ENCODE results near the gene HENMT1.
A peak's percentile ranks its signal among the peaks of the same experiment; 100 is the strongest.
"Not testable (repeated sequence)": the region's sequence is repeated elsewhere in the genome, so short reads cannot be mapped to it uniquely, and the experiment has no call there.

HENMT1 gene

GRCh38 chr1:108670131-108670773 lies 9.4 kb upstream of the HENMT1 start:
- DNase-seq: no peak

DNA sequence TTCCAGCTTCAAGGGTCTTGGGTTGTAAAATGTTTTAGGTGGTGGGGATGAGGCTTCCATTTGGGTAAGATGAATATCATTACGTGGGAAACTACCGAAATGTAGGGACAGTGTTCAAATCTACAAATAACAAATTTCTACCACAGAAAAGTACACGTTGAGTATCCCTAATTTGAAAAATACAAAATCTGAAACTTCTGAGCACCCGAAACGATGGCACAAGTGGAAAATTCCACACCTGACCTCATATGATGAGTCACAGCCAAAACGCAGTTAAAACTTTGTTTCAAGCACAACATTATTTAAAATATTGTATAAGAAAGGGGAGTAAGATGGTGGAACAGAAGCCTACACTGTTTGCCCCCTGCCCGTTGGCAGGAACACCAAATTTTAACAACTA lies 8.8 kb upstream of the HENMT1 start:
- DNase-seq: no peak

DNA sequence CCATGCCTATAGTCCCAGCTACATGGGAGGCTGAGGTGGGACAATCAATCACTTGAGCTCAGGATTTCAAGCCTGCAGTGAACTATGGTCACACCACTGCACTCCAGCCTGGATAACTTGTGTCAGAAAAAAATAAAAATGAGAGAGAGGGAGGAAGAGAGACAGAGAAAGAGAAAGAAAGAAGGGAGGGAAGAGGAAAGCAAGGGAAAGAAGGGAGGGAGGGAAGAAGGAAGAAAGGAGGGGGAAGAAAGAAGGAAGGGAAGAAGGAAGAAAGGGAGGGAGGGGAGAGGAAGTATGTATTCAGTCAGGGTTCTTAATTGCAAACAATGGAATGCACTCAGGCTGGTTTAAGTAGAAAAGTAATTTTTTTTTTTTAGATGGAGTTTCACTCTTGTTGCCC lies 7.9 kb upstream of the HENMT1 start:
- DNase-seq: no peak

DNA sequence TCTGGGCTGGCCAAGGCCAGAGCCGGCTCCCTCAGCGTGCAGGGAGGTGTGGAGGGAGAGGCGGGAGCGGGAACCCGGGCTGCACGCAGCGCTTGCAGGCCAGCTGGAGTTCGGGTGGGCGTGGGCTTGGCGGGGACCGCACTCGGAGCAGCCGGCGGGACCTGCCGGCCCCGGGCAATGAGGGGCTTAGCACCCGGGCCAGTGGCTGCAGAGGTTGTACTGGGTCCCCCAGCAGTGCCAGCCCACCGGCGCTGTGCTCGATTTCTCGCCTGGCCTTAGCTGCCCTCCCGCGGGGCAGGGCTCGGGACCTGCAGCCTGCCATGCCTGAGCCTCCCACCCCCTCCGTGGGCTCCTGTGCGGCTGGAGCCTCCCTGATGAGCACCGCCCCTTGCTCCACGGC lies 6.5 kb upstream of the HENMT1 start:
- DNase-seq: not testable (repeated sequence)

DNA sequence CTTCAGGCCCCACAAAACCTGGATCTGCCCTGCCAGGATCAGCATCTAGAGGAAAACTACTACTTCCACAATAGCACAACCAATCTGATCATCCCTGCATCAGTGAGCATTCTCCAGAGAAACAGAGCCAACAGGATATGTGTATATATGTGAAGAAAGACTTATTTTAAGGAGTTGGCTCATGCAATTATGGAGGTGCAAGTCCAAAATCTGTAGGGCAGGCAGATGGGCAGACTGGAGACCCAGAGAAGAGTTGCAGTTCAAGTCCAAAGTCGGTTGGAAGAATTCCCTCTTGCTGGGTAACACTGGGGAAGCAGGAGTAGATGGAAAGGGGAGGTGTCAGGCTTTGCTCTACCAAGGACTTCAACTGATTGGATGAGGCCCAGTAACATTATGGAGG lies 4.9 kb upstream of the HENMT1 start:
- DNase-seq: no peak

DNA sequence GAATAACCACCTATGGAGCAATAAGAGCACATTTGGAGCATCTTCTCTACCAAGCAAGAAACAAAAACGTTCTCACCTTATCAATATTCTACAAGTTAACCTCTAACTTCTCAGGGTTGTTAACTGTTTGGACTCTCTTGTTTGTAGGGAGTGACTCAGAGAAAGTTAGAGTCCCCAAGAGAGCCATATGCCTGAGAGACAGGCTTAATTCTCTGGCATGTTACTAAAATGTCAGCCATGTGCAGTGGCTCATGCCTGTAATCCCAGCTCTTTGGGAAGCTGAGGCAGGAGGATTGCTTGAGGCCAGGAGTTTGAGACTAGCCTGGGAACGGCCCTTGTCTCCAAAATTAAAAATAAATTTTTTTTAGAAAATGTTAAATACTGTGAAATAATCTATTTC lies 4.2 kb upstream of the HENMT1 start:
- no peak for DNase-seq

- DNase-seq: no peak
These were observed 3.6 kb upstream of the HENMT1 start for GRCh38 chr1:108664481-108664880.

- DNase-seq: no peak
These were observed 2.2 kb upstream of the HENMT1 start for GRCh38 chr1:108663074-108663473.

DNA sequence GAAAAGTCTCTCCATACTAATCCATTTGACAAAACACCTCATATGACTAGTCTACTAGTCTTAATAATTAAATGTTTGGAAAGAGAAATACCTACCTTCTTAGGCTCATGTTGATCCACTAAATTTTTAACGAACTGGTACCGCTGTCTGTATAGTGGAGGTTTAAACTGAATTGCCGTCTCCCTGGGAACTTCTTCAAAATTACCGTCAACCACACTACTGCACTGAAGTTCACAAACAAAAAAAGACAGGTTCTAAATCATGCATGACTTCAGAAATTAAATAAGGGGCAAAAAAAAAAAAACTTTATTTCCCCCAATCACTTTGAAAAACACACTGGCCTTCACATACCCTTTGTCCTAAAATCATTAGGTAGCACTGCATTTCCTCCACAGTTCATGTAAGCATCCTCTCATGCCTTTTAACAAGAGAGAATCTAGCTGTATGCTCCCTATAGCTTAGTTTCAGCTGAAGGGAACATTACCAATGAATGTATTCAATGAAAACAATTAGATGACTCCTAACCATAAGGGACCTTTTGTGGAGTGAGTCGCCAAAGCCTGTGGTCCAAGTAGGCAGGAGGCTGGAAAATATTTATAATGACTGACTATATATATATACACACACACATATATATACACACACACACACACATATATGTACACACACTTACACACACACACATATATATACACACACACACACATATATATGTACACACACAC lies 3.4 kb downstream of the HENMT1 start:
- no peak for DNase-seq

DNA sequence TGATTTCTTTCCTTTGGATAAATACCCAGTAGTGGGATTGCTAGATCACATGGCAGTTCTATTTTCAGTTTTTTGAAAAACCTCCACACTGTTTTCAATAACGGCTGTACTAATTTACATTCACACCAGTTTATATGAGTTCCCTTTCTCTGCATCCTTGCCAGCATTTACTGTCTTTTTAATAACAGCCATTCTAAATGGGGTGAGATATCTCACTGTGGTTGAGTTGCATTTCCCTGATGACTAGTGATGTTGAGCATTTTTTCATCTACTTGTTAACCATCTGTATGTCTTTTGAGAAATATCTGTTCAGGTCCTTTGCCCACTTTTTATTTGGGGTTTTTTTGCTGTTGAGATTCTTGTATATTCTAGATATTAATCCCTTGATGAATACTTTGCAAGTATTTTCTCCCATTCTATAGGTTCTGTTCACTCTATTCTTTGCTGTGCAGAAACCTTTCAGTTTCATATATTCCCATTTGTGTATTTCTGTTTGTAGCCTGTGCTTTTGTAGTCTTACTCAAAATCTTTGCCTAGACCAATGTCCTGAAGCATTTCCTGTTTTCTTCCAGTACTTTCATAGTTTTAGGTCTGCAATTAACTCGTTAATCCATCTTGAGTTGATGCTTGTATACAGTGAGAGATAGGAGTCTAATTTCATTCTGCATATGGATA lies 7.3 kb downstream of the HENMT1 start:
- no peak for DNase-seq

DNA sequence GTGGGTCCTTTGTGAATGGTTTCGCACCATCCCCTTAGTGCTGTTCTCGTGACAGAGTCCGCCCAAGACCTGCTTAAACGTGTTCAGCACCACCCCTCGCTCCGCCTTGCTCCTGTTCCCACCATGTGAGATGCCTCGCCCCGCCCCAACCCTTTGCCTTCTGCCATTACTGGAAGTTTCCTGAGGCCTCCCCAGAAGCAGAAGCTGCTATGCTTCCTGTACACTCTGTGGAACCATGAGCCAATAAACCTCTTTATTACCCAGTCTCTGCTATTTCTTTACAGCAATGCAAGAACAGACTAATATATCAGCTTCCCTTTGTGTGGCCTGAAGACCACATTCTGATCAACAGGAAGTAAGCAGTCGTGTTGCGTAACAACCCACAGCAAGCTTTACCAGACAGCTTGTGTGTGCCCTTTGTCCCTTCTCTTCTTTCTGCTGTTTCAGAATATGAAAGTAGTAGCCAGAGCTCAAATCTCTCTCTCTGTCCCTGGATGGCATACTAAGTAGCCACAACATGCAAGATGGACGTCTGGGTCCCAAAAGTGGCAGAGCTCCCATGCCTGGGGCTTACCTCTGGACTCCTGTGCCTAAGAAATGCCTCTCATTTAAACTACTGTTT lies 14.1 kb downstream of the HENMT1 start:
- peak; percentile 35 for DNase-seq

DNA sequence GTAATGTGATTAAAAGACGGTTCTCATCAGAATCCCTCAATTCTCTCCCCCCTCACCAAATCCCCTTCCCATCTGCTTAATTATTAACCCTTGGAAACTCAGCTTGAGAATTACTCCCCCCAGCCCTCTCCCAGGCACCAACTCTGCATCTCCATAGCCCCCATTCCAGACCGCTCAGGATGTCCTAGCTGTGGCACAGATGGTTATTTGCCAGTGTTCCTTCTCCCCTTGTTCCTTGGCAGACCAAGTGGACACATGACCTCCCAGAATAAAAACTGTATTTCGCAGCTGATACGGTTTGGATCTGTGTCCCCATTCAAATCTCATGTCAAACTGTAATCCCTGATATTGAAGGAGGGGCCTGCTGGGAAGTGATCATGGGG lies 14.6 kb downstream of the HENMT1 start:
- no peak for DNase-seq

DNA sequence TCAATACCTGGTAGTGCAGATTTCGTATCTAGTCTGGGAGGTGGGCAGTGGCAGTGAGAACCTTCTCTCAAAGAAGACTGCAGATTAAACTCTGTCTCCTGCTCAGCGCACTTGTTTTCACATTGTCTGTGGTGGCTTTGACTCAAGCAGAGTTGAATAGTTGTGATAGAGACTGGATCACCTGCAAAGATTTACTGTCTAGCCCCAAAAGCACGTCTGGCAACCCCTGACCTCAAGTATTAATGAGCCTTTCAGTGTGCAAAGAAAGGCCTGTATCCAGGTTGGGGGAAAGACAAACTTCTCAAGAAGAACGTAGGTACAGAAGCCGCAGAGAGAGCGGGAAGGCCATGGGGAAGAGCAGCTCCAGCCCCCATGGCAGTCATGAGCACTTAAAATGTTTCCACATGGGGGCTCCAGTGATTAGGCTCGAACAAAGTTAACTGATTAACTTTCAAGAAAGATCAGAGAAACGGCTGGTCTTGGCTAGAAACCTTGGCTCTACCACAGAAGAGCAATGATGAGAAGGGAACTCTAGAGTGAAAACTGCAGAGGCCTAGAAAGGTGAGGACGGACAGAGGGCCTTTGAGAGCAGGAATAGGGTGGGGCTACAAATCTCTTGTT lies 15.2 kb downstream of the HENMT1 start:
- no peak for DNase-seq

GRCh38 chr1:108644984-108645383 lies 15.9 kb downstream of the HENMT1 start:
- DNase-seq: no peak

DNA sequence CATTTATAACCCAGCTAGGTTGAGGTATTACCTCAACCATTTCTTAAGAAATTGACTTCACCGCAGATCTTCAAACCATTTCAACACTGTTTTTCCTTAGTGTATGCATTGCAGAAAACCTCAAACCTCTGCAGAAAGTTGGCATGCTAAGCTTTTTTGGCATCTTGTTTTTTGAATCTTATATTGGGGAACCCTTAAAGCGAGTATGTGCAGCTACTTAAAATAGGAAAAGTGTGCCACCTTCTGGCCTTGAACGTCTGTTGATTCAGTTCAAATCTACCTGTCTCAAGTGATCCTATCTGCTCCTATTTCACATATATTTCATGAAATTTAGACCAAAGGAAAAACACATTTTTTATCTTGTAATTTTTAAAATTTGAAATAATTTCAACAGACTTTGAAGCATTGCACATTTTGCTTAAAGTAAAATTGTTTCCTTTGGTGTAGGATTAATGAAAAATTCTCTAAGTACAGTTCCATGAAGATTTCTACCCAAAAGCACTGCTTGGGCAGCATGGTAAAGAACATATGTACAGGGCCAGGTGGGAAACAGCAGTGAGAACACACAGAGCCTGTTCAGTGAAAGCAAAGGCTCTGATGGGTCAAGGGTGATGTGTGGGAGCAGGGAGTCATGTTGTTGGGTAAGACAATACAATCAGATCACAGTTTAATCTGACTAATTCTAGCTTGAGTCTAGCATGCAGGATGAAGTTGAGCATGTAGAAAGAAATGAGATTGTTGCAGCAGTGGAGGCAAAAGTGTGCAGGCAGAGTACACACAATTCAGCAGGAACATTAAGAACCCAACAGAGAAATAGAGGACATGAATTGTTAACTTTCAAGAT lies 17.2 kb downstream of the HENMT1 start:
- DNase-seq: peak; percentile 74

DNA sequence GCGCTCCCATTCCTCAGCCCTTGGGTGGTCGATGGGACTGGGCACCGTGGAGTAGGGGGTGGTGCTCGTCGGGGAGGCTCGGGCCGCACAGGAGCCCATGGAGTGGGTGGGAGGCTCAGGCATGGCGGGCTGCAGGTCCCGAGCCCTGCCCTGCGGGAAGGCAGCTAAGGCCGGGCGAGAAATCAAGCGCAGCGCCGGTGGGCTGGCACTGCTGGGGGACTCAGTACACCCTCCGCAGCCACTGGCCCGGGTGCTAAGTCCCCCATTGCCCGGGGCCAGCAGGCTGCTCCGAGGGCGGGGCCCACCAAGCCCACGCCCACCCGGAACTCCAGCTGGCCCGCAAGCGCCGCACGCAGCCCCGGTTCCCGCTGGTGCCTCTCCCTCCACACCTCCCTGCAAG lies 20.0 kb downstream of the HENMT1 start:
- not testable (repeated sequence) for DNase-seq

DNA sequence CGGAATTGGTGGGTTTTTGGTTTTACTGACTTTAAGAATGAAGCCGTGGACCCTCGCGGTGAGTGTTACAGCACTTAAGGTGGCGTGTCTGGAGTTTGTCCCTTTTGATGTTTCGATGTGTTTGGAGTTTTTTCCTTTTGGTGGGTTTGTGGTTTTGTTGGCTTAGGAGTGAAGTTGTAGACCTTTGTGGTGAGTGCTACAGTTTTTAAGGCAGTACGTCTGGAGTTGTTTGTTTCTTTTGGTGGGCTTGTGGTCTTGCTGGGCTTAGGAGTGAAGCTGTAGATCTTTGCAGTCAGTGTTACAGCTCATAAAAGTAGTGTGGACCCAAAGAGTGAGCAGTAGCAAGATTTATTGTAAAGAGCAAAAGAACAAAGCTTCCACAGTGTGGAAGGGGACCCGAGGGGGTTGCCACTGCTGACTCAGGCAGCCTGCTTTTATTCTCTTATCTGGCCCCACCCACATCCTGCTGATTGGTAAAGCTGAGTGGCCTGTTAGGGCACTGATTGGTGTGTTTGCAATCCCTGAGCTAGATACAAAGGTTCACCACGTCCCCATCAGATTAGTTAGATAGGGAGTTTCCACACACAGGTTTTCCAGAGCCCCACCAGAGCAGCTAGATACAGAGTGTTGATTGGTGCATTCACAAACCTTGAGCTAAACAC lies 20.9 kb downstream of the HENMT1 start:
- DNase-seq: no peak

DNA sequence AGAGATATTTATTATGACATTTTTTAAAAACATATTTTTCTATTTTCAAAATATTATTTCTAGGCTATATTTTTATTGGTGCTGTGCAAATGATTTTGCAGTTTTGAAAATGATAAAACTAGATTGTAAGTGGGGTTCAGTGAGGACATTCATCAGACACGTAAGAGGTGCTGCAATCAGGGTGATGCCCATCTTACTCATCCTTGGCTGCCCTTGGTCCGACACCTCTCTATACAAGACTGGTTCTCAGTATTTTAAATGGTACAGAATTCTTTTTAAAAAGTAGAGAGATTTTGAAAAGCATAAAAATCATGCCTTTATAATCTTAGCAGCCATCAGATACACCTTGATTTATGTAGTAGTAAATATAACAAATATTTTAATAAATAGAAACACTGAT lies 24.0 kb downstream of the HENMT1 start:
- no peak for DNase-seq

- no peak for DNase-seq
These were observed 26.4 kb downstream of the HENMT1 start for GRCh38 chr1:108634521-108634920.

DNA sequence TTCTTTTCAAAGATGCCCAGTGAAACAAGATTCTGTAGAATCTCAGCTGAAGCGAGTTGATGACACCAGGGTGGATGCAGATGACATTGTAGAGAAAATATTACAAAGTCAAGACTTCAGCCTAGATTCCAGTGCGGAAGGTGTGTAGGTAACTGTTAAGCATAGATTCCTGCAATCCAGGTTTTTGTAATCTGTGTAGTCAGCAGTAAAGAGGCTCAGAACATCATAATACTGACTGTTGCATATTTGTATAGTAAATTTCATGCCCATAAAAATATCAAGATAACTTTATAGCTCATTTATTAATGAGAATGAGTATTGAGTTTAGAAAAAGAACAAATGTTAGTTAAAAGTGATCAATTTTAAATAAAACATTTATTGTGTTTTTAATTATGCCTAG lies 32.2 kb downstream of the HENMT1 start:
- no peak for DNase-seq

GRCh38 chr1:108627951-108628350 lies 32.9 kb downstream of the HENMT1 start:
- DNase-seq: no peak

- DNase-seq: no peak
These were observed 33.6 kb downstream of the HENMT1 start for GRCh38 chr1:108627256-108627655.

All from DMS53 (cell line).